SU-DHL-6 (cell line): ENCODE results near the gene EYS.

ENCODE experiments used
- CTCF ChIP-seq: fragments of 200-600 bp; sonication (generic); IDR thresholded peaks from one replicate; pipeline ENCODE4 v1.5.1; 2017; ENCODE audit warnings: antibody characterized with exemption, mild to moderate bottlenecking, low read length, moderate library complexity; ENCODE audit not compliant: insufficient read depth, poor library complexity, severe bottlenecking
- EZH2phosphoT487 ChIP-seq: fragments of 200-600 bp; sonication (generic), shearing (Covaris generic); conservative IDR thresholded peaks from 2 replicates; pipeline ENCODE4 v1.6.1; 2018; ENCODE audit warnings: mild to moderate bottlenecking, antibody characterized with exemption, low read length, moderate library complexity, mixed read lengths

- TF ChIP-seq CTCF (no peak), EZH2phosphoT487 (no peak)
These were observed 1652.2 kb downstream of the EYS start for GRCh38 chr6:64054861-64055260.
